ENCODE results near the gene APBB1.

- no peak for TF ChIP-seq EP300 (IDR thresholded peaks at IDR 0.05; ENCODE audit: borderline replicate concordance)
- TF ChIP-seq, protein P1, sequence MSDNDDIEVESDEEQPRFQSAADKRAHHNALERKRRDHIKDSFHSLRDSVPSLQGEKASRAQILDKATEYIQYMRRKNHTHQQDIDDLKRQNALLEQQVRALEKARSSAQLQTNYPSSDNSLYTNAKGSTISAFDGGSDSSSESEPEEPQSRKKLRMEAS (IDR thresholded peaks at IDR 0.05), result no peak
- no peak for TF ChIP-seq NFIC (IDR thresholded peaks at IDR 0.05)
- TF ChIP-seq CREB1 (IDR thresholded peaks at IDR 0.05; ENCODE audit: low read depth), result no peak
- TF ChIP-seq, protein P2, sequence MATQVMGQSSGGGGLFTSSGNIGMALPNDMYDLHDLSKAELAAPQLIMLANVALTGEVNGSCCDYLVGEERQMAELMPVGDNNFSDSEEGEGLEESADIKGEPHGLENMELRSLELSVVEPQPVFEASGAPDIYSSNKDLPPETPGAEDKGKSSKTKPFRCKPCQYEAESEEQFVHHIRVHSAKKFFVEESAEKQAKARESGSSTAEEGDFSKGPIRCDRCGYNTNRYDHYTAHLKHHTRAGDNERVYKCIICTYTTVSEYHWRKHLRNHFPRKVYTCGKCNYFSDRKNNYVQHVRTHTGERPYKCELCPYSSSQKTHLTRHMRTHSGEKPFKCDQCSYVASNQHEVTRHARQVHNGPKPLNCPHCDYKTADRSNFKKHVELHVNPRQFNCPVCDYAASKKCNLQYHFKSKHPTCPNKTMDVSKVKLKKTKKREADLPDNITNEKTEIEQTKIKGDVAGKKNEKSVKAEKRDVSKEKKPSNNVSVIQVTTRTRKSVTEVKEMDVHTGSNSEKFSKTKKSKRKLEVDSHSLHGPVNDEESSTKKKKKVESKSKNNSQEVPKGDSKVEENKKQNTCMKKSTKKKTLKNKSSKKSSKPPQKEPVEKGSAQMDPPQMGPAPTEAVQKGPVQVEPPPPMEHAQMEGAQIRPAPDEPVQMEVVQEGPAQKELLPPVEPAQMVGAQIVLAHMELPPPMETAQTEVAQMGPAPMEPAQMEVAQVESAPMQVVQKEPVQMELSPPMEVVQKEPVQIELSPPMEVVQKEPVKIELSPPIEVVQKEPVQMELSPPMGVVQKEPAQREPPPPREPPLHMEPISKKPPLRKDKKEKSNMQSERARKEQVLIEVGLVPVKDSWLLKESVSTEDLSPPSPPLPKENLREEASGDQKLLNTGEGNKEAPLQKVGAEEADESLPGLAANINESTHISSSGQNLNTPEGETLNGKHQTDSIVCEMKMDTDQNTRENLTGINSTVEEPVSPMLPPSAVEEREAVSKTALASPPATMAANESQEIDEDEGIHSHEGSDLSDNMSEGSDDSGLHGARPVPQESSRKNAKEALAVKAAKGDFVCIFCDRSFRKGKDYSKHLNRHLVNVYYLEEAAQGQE (IDR thresholded peaks at IDR 0.05; ENCODE audit: low read depth), result no peak
- no peak for TF ChIP-seq TAF1 (IDR thresholded peaks at IDR 0.05; ENCODE audit: low read depth)
- no peak for TF ChIP-seq RAD21 (IDR thresholded peaks at IDR 0.05; ENCODE audit: low read depth)
- no peak for TF ChIP-seq TEAD4 (IDR thresholded peaks at IDR 0.05)
- no peak for TF ChIP-seq YY1 (IDR thresholded peaks at IDR 0.05; ENCODE audit: low read depth)
- no peak for TF ChIP-seq ZBTB7A (IDR thresholded peaks at IDR 0.05; ENCODE audit: low read depth)
- no peak for TF ChIP-seq CEBPB (IDR thresholded peaks at IDR 0.05)
- TF ChIP-seq, protein P3, sequence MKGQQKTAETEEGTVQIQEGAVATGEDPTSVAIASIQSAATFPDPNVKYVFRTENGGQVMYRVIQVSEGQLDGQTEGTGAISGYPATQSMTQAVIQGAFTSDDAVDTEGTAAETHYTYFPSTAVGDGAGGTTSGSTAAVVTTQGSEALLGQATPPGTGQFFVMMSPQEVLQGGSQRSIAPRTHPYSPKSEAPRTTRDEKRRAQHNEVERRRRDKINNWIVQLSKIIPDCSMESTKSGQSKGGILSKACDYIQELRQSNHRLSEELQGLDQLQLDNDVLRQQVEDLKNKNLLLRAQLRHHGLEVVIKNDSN (IDR thresholded peaks at IDR 0.05), result no peak
Measured at GRCh38 chr11:6345366-6345765, 73.5 kb downstream of the APBB1 start.
